HepG2 (cell line): ENCODE results near the gene NEAT1. TPM values are rescaled to one million over a fixed set of nuclear protein-coding genes. Genes with fewer than 3 reads are reported as not detected.

ENCODE experiments used
- ATAC-seq: fragments of 200-7000 bp; cut with Tn5 transposase; 3 replicates; pipeline ENCODE4 v1.9.1; 2020; ENCODE audit warnings: mild to moderate bottlenecking, moderate library complexity
- Bru-seq: library from RNA; stranded (reverse); fragments of 400-500 nt; gene quantifications from one replicate; lab custom pipeline; 2021; lab: Mats Ljungman, UMichigan
- BruChase-seq, 2 experiments: library from RNA; stranded (reverse); fragments of 400-500 nt; gene quantifications; one replicate each; lab custom pipeline; 2021; lab: Mats Ljungman, UMichigan
- BruUV-seq: library from RNA; stranded (reverse); fragments of 400-500 nt; replicated peaks from 2 replicates; lab custom pipeline; 2021; lab: Mats Ljungman, UMichigan
- CTCF ChIA-PET: fragments of 300-600 bp; formaldehyde crosslinking; extraction: SDS; loops from one replicate; lab custom pipeline; 2021; ENCODE audit warnings: low total read pairs, inconsistent platforms, low intra/inter-chr PET ratio; lab: Yijun Ruan, JAX
- POLR2A ChIA-PET: fragments of 350-600 bp; sonication (Branson Sonifier 250); formaldehyde crosslinking; loops from one replicate; lab custom pipeline; 2020; ENCODE audit warnings: antibody characterized with exemption, inconsistent platforms; lab: Yijun Ruan, JAX
- DNase-seq: peaks from one replicate; pipeline ENCODE4 v3.0.0-alpha.2; 2015; ENCODE audit warnings: low spot score
- FAIRE-seq: peaks from 3 replicates; lab custom pipeline; 2011; peaks lifted over from hg19 to GRCh38; lab: Jason Lieb, UNC
- H2AFZ ChIP-seq: one replicate; pipeline ENCODE4 v1.6.1; 2011; ENCODE audit warnings: low read length, inconsistent platforms
- H3K27ac ChIP-seq: fragments of 300-600 bp; 3 replicates; pipeline ENCODE4 v1.8.0; 2011; ENCODE audit warnings: mixed run types, mild to moderate bottlenecking, mixed read lengths, low read length, inconsistent platforms; ENCODE audit not compliant: insufficient read depth; ENCODE audit errors: extremely low read length
- H3K27me3 ChIP-seq, 2 experiments: fragments of 200-600 bp in 1 of 2; 2 replicates in 1 of 2; 3 replicates in 1 of 2; pipeline versions ENCODE4 v1.6.0 to v1.8.0; 2011; ENCODE audit warnings: low read length in 2 of 2, mild to moderate bottlenecking in 2 of 2, moderate library complexity in 2 of 2, inconsistent platforms in 1 of 2; ENCODE audit not compliant: insufficient read depth in 2 of 2, control insufficient read depth in 1 of 2
- H3K36me3 ChIP-seq, 2 experiments: fragments of 200-600 bp in 1 of 2; replicated peaks in 1 of 2; 2 replicates in 1 of 2; 3 replicates in 1 of 2; pipeline versions ENCODE4 v1.5.1 to v1.8.0; 2011; ENCODE audit warnings: low read length in 2 of 2, inconsistent platforms in 1 of 2; ENCODE audit not compliant: insufficient read depth in 2 of 2, control insufficient read depth in 1 of 2
- H3K4me1 ChIP-seq: 2 replicates; pipeline ENCODE4 v1.5.1; 2012; ENCODE audit warnings: low read length, inconsistent platforms; ENCODE audit not compliant: insufficient read depth
- H3K4me2 ChIP-seq: 2 replicates; pipeline ENCODE4 v1.6.0; 2011; ENCODE audit warnings: low read depth, low read length, inconsistent platforms
- H3K4me3 ChIP-seq, 3 experiments: fragments of 200-600 bp in 1 of 3; sonication (generic), shearing (Covaris generic) in 1 of 3; replicated peaks in 1 of 3; 2 replicates each; pipeline ENCODE4 v1.5.1; 2011 to 2016; ENCODE audit warnings: low read length in 3 of 3, inconsistent platforms in 2 of 3, low read depth in 2 of 3, mild to moderate bottlenecking in 2 of 3, control low read depth in 1 of 3, mixed read lengths in 1 of 3; ENCODE audit not compliant: insufficient read depth in 1 of 3
- H3K79me2 ChIP-seq: one replicate; pipeline ENCODE4 v1.6.1; 2011; ENCODE audit warnings: low read length, inconsistent platforms; ENCODE audit not compliant: insufficient read depth
- H3K9ac ChIP-seq: 2 replicates; pipeline ENCODE4 v1.6.0; 2011; ENCODE audit warnings: mild to moderate bottlenecking, low read depth, low read length, inconsistent platforms; ENCODE audit not compliant: insufficient read depth
- H3K9me3 ChIP-seq: 2 replicates; pipeline ENCODE4 v1.5.1; 2012; ENCODE audit warnings: mild to moderate bottlenecking, low read length
- H4K20me1 ChIP-seq: 2 replicates; pipeline ENCODE4 v1.6.0; 2011; ENCODE audit warnings: inconsistent platforms, mild to moderate bottlenecking, low read length, moderate library complexity; ENCODE audit not compliant: insufficient read depth
- CREB3 ChIP-seq: sonication (generic); formaldehyde crosslinking; IDR thresholded peaks from 2 replicates; pipeline ENCODE4 v1.5.0; 2020; ENCODE audit warnings: missing genetic modification reagents
- CREM ChIP-seq, 2 experiments: sonication (generic) in 1 of 2; formaldehyde crosslinking in 1 of 2; IDR thresholded peaks; 2 replicates each; pipeline versions ENCODE4 v1.4.0 to v1.6.1; 2016 to 2020; ENCODE audit warnings: antibody characterized with exemption in 1 of 2, mild to moderate bottlenecking in 1 of 2, missing genetic modification reagents in 1 of 2
- EEA1 ChIP-seq: sonication (generic); formaldehyde crosslinking; IDR thresholded peaks from 2 replicates; pipeline ENCODE4 v1.5.1; 2020; ENCODE audit warnings: mild to moderate bottlenecking, missing genetic modification reagents, borderline replicate concordance
- ERF ChIP-seq: IDR thresholded peaks from 2 replicates; pipeline ENCODE4 v1.6.1; 2018; ENCODE audit warnings: missing biosample characterization, missing genetic modification reagents
- GFI1 ChIP-seq: sonication (generic); formaldehyde crosslinking; IDR thresholded peaks from 2 replicates; pipeline ENCODE4 v1.5.0; 2020; ENCODE audit warnings: missing genetic modification reagents, mild to moderate bottlenecking, borderline replicate concordance
- MBD4 ChIP-seq: IDR thresholded peaks from 2 replicates; pipeline ENCODE4 v1.6.1; 2012; ENCODE audit warnings: low read length, inconsistent platforms, borderline replicate concordance
- RFXANK ChIP-seq: IDR thresholded peaks from 2 replicates; pipeline ENCODE4 v1.6.1; 2016
- SALL1 ChIP-seq: sonication (generic); formaldehyde crosslinking; IDR thresholded peaks from 2 replicates; pipeline ENCODE4 v1.8.0; 2022; ENCODE audit warnings: mild to moderate bottlenecking, missing genetic modification reagents
- U2AF2 ChIP-seq: fragments of 200-400 bp; formaldehyde crosslinking; IDR thresholded peaks from 2 replicates; pipeline ENCODE4 v1.6.1; 2017; ENCODE audit warnings: low read depth, mild to moderate bottlenecking, low read length
- YY1 ChIP-seq: IDR thresholded peaks from 2 replicates; pipeline ENCODE4 v1.6.1; 2011; ENCODE audit warnings: low read length, low read depth, moderate library complexity, mild to moderate bottlenecking; ENCODE audit not compliant: insufficient read depth, insufficient replicate concordance
- ZMYM4 ChIP-seq: sonication (generic); formaldehyde crosslinking; IDR thresholded peaks from 2 replicates; pipeline ENCODE4 v1.8.1; 2023; ENCODE audit warnings: mild to moderate bottlenecking, missing genetic modification reagents
- ZNF296 ChIP-seq: sonication (generic); formaldehyde crosslinking; conservative IDR thresholded peaks from 2 replicates; pipeline ENCODE4 v1.5.0; 2020; ENCODE audit warnings: mild to moderate bottlenecking, missing genetic modification reagents
- ZNF770 ChIP-seq: sonication (generic); formaldehyde crosslinking; IDR thresholded peaks from 2 replicates; pipeline ENCODE4 v1.5.0; 2020; ENCODE audit warnings: mild to moderate bottlenecking, missing genetic modification reagents
- ZSCAN25 ChIP-seq: sonication (generic); formaldehyde crosslinking; IDR thresholded peaks from 2 replicates; pipeline ENCODE4 v1.8.0; 2022; ENCODE audit warnings: mild to moderate bottlenecking, missing genetic modification reagents
- WGBS: methylation state at CpG from one replicate; pipeline ENCODE4 v1.1.6; 2017; ENCODE audit warnings: low lambda C conversion rate; 5-methylcytosine and 5-hydroxymethylcytosine counted together
- in situ Hi-C: cut with HindIII; loops from 2 replicates; pipeline ENCODE4 v1.10.0; 2017; ENCODE audit warnings: low pct_unique_long_range_greater_than_20kb; ENCODE audit not compliant: extremely low pct_ligation_motif_present
- intact Hi-C: fragments of 100-400 bp; cut with micrococcal nuclease; formaldehyde crosslinking; loops from one replicate; pipeline ENCODE4 v1.10.0; 2022; ENCODE audit not compliant: unreplicated experiment
- long read RNA-seq, 2 experiments: library from RNA in 1 of 2; library from polyadenylated mRNA in 1 of 2; stranded (forward) in 1 of 2; unstranded in 1 of 2; transcript quantifications; one replicate each; pipeline ENCODE4 v2.0.0, GENCODE V29; 2019 to 2022
- polyA minus RNA-seq, 3 experiments: library from RNA; depleted of rRNA, polyadenylated mRNA; stranded (reverse); fragments of >200 nt; gene quantifications; 2 replicates each; pipeline ENCODE4 v1.2.3, GENCODE V29; 2011; ENCODE audit warnings: low replicate concordance in 1 of 3
- polyA plus RNA-seq, 8 experiments: library from polyadenylated mRNA; depleted of rRNA in 3 of 8; stranded (reverse) in 7 of 8; unstranded in 1 of 8; fragments of >200 nt; fragmentation: Illumina TruSeq in 4 of 8; extraction: Trizol in 4 of 8; gene quantifications; 2 replicates each; pipeline versions ENCODE4 v1.2.1 to v1.2.3, GENCODE V29; 2011 to 2016; ENCODE audit warnings: low read depth in 4 of 8, missing spikeins in 1 of 8, mixed read lengths in 1 of 8; ENCODE audit not compliant: insufficient read depth in 1 of 8
- total RNA-seq, 5 experiments: library from RNA; depleted of rRNA; stranded (reverse); fragments of >200 nt; fragmentation: Illumina TruSeq; extraction: Trizol; gene quantifications; 2 replicates each; pipeline ENCODE4 v1.2.3, GENCODE V29; 2016; ENCODE audit warnings: low read depth in 1 of 5

The NEAT1 gene
- total RNA-seq (2016; rRNA removed; fragmentation: Illumina TruSeq; extraction: Trizol) (10.5 and 20.5 TPM in 2 replicates), polyA plus RNA-seq (2011; rRNA removed) (41.2 and 41.3 TPM in 2 replicates), polyA minus RNA-seq (2011; rRNA and poly(A)+ RNA removed; ENCODE audit: low replicate concordance) (64.6 and 225 TPM in 2 replicates), Bru-seq, nascent RNA (percentile 100 among the genes with signal in this experiment), BruChase-seq, experiment 1, labeled RNA remaining after a 6-hour chase (percentile 100 among the genes with signal in this experiment), BruChase-seq, experiment 2, labeled RNA remaining after a 2-hour chase (percentile 100 among the genes with signal in this experiment)
- 2.2 and 2.6 TPM in 2 replicates for total RNA-seq (2016; cell fraction: cytosol; rRNA removed; fragmentation: Illumina TruSeq; extraction: Trizol; ENCODE audit: low read depth)
- total RNA-seq (2016; cell fraction: insoluble cytoplasmic fraction; rRNA removed; fragmentation: Illumina TruSeq; extraction: Trizol), result 8.4 and 21.3 TPM in 2 replicates
- total RNA-seq (2016; cell fraction: membrane; rRNA removed; fragmentation: Illumina TruSeq; extraction: Trizol), result 7.8 and 8.3 TPM in 2 replicates
- total RNA-seq (2016; cell fraction: nucleus; rRNA removed; fragmentation: Illumina TruSeq; extraction: Trizol), result 196 and 220 TPM in 2 replicates
- 13.0 and 13.4 TPM in 2 replicates for polyA plus RNA-seq (2011; cell fraction: cytosol; rRNA removed)
- polyA plus RNA-seq (2011; cell fraction: nucleus; rRNA removed), result 222 and 327 TPM in 2 replicates
- 288 and 371 TPM in 2 replicates for polyA plus RNA-seq (2012)
- polyA plus RNA-seq (2016; cell fraction: cytosol; fragmentation: Illumina TruSeq; extraction: Trizol; ENCODE audit: low read depth), result 3.6 and 4.3 TPM in 2 replicates
- polyA plus RNA-seq (2016; cell fraction: insoluble cytoplasmic fraction; fragmentation: Illumina TruSeq; extraction: Trizol; ENCODE audit: low read depth), result 54.0 and 61.1 TPM in 2 replicates
- 47.1 and 54.4 TPM in 2 replicates for polyA plus RNA-seq (2016; cell fraction: membrane; fragmentation: Illumina TruSeq; extraction: Trizol; ENCODE audit: low read depth)
- polyA plus RNA-seq (2016; cell fraction: nucleus; fragmentation: Illumina TruSeq; extraction: Trizol; ENCODE audit: insufficient read depth, low read depth), result 577 and 628 TPM in 2 replicates
- polyA minus RNA-seq (2011; cell fraction: cytosol; rRNA and poly(A)+ RNA removed), result 17.3 and 20.2 TPM in 2 replicates
- polyA minus RNA-seq (2011; cell fraction: nucleus; rRNA and poly(A)+ RNA removed), result 1,479 and 1,737 TPM in 2 replicates
- long read RNA-seq, experiment 1, full-length matches to known transcripts, result 15 of 15 reads
- long read RNA-seq, experiment 1, partial matches to known transcripts, result 0 of 15 reads
- long read RNA-seq, experiment 1, other reads (novel, unspliced or antisense), result 0 of 15 reads
- long read RNA-seq, experiment 2, full-length matches to known transcripts, result 17 of 17 reads
- long read RNA-seq, experiment 2, partial matches to known transcripts, result 0 of 17 reads
- long read RNA-seq, experiment 2, other reads (novel, unspliced or antisense), result 0 of 17 reads

GRCh38 chr11:65422633-65423515, at the start of gene NEAT1:
NEAT1 (plus strand) TSS chr11:65422798.
- peak; percentile 21 for FAIRE-seq
- H2AFZ ChIP-seq, result no peak within 1 kb of the TSS
- ATAC-seq, result peak; percentile 19
- CTCF ChIA-PET, result no interaction called here
- in situ Hi-C loops, result loop anchor here (5.0 kb wide), 1 partner anchor 74 kb away; the partner anchor contains the start of gene MALAT1
- POLR2A ChIA-PET, result interaction anchor here (0.7 to 17.8 kb wide), 42 partner anchors 5 to 644 kb away, joined by 3 to 952 read pairs (median 6); partner anchors contain the start of genes CAPN1, CDC42EP2, DPF2 and FRMD8
- no peaks in the 10 kb centered on the region for H3K9me3 ChIP-seq
- peak; percentile 87 for DNase-seq
- peaks cover 52% of the 10 kb centered on the region for H4K20me1 ChIP-seq
- no peaks in the 10 kb centered on the region; a peak in 1 of 5 replicates for H3K27me3 ChIP-seq
- no peaks in the 10 kb centered on the region; a peak in 2 of 5 replicates for H3K36me3 ChIP-seq
- intact Hi-C loops, result loop anchor here (2.0 kb wide), 1 partner anchor 80 kb away; no protein-coding TSS in a partner anchor
- H3K4me2 ChIP-seq, result peak within 1 kb of the TSS; percentile 99
- TSS peak; percentile 63 for BruUV-seq
- H3K9ac ChIP-seq, result peak within 1 kb of the TSS; percentile 100
- H3K4me3 ChIP-seq, result peak within 1 kb of the TSS; percentile 91 to 94 (median 93)
- peaks cover 75% of the 10 kb centered on the region for H3K79me2 ChIP-seq
- H3K4me1 ChIP-seq, result peaks cover 49% of the 10 kb centered on the region
- 1% methylated on average over 30 of the region's 40 CpGs for WGBS
- H3K27ac ChIP-seq, result peak within 1 kb of the TSS; percentile 100
- TF ChIP-seq ERF (peak; percentile 64; the same call in 1 of the 2 replicates), EEA1 (CRISPR knock-in tag) (no peak; the same call in 1 of the 2 replicates), U2AF2 (no peak), ZNF296 (0 out of 2 replicates have a peak, but pooled peaks have one; percentile 20), ZNF770 (CRISPR knock-in tag) (peak; percentile 58), CREM (IDR thresholded peaks at IDR 0.05) (peak; percentile 80), CREM (CRISPR knock-in tag; IDR thresholded peaks at IDR 0.05) (no peak), SALL1 (CRISPR knock-in tag) (peak; percentile 81), GFI1 (peak; percentile 79), RFXANK (CRISPR knock-in tag) (peak; percentile 36; the same call in 1 of the 2 replicates), CREB3 (no peak), YY1 (peak; percentile 77), ZSCAN25 (CRISPR knock-in tag) (peak; percentile 37), ZMYM4 (CRISPR knock-in tag) (peak; percentile 71; the same call in 1 of the 2 replicates), MBD4 (no peak)
